ENCODE measurements around the gene ZCCHC2. TPM values are rescaled to one million over a fixed set of nuclear protein-coding genes. Genes with fewer than 3 reads are reported as not detected.
A peak's percentile ranks its signal among the peaks of the same experiment; 100 is the strongest.

ZCCHC2 gene
- total RNA-seq, 1 donor = 9.9 TPM

DNA sequence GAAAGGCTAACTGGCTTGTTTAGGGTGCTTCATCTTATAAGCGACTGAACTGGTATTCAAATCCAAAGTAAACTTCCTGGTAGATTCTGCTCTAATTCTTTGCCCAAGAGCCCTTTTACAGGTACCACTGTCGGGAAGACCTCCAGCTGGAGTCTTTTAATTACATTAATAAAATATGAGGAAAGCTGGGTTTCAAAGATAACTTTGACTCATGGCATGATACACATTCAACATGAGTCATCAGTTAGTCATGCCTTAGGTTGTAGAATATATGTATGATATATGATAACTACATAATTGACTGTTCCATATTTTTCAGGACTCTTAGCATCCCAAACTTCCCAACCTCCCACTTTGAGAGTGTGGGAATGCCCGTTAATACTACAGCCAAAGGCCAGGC lies 32.3 kb downstream of the ZCCHC2 start:
- DNase-seq (ENCODE audit: low read depth) = peak; percentile 13
- H3K4me3 ChIP-seq (ENCODE audit: low read depth, low read length) = no peak overlapping the region
- TF ChIP-seq, protein P1, sequence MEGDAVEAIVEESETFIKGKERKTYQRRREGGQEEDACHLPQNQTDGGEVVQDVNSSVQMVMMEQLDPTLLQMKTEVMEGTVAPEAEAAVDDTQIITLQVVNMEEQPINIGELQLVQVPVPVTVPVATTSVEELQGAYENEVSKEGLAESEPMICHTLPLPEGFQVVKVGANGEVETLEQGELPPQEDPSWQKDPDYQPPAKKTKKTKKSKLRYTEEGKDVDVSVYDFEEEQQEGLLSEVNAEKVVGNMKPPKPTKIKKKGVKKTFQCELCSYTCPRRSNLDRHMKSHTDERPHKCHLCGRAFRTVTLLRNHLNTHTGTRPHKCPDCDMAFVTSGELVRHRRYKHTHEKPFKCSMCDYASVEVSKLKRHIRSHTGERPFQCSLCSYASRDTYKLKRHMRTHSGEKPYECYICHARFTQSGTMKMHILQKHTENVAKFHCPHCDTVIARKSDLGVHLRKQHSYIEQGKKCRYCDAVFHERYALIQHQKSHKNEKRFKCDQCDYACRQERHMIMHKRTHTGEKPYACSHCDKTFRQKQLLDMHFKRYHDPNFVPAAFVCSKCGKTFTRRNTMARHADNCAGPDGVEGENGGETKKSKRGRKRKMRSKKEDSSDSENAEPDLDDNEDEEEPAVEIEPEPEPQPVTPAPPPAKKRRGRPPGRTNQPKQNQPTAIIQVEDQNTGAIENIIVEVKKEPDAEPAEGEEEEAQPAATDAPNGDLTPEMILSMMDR (IDR thresholded peaks at IDR 0.05; ENCODE audit: insufficient read depth, low read length) = no peak

DNA sequence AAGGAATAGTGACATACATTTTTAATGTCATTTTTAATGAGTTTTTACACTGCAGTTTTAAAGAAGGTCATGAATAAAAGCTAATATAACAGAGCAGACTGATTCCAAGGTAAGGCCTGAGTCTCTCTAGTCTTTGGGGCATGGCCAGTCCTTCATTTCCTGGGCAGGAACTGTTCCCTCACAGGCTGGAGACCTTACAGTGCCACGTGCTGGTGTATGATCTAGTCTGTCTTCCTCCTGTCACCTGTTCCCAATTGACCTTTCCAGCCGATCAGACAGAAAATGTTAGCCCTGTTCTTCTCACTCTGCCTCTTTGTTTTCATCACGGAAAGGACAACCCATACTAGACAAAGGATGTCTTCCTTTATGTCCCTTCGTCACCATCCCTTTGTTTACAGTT lies 33.6 kb downstream of the ZCCHC2 start:
- TF ChIP-seq, protein P1 (IDR thresholded peaks at IDR 0.05; ENCODE audit: insufficient read depth, low read length) = no peak
- DNase-seq (ENCODE audit: low read depth) = no peak
- H3K4me3 ChIP-seq (ENCODE audit: low read depth, low read length) = no peak overlapping the region

DNA sequence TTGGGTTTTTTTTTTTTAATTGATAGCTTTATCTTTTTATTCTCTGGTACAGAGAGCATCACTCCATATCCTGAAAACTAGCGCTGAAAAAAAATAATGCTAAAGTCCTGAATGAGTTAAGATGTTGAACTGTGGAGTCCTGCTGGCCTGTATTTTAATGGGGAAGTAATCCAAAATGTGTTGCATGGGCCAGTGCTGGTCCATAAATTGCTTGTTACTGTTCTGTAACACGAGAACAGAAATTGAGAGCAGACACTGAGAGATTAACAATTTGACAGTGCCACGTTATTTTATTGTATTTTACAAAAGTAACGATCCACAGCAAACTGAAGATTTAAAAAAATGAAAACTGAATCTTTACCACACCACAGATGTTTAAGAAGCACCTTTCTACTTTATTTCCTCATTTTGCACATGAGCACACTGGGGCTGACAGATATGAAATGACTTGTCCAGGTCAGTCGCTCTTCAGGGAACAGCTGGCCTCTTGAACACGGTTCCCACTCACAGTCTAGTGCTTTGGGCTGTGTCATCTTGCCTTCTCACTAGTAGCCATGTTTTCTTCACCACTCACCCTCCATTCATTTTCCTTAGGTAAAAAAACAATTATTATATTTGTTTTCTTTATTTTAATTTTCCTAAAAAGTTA lies 35.3 kb downstream of the ZCCHC2 start:
- DNase-seq (ENCODE audit: low read depth) = no peak
- no peak overlapping the region for H3K4me3 ChIP-seq (ENCODE audit: low read depth, low read length)
- TF ChIP-seq, protein P1 (IDR thresholded peaks at IDR 0.05; ENCODE audit: insufficient read depth, low read length) = no peak

DNA sequence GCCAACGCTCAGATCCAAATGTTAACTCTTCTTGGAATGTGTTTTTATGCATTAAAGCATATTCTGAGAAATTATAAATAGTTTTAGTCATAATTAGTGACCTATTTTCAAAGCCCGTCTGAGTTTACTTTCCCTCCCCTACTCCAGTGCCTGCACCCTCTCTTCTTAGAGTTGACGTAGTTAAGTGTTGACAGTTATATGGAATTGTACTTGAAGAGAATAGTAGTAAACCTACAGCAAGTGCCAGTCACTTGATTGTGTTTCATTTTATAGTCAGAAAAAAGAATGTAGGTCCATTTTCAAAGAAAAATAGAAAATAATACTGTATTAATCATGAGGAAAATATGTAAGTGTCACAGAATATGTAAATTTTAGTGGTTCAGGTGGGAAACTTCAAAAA lies 41.2 kb downstream of the ZCCHC2 start:
- H3K4me3 ChIP-seq (ENCODE audit: low read depth, low read length) = no peak overlapping the region
- no peak for DNase-seq (ENCODE audit: low read depth)
- TF ChIP-seq, protein P1 (IDR thresholded peaks at IDR 0.05; ENCODE audit: insufficient read depth, low read length) = no peak

DNA sequence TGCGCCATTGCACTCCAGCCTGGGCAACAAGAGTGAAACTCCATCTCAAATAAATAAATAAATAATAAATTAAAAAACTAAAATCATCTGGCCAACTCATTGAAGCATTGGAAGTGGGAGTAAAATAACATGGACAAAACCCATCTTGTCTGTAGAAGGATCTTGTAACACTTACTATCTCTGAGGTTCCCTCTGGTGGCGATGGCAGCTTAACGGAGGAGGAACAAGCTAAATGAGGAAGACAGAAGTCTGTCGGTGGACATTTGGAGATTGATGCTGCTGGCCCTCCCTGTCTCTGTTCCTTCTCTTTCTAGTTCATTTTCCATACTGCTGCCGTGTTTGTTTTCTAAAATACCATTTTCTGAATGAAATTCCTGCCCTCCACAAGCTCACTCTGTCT lies 43.4 kb downstream of the ZCCHC2 start:
- peak; percentile 24 for DNase-seq (ENCODE audit: low read depth)
- TF ChIP-seq, protein P1 (IDR thresholded peaks at IDR 0.05; ENCODE audit: insufficient read depth, low read length) = peak; percentile 20
- H3K4me3 ChIP-seq (ENCODE audit: low read depth, low read length) = no peak overlapping the region

DNA sequence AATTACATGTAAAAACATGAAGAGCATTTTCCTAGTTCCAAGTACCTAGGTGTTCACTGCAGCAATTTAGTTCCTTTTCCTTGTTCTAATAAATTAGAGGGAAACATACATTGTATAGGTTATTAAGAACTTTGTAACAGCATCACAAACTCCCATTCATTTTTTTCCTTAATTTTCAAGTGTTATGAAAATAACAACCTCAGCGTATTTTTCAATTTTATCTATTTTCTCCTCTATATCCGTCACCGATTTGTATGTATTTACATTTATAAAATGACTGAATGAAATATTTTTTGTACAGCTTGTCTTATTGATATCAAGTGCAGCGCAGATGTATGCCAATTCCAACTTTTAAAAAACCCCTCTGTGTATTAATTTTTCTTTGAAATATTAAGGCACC lies 44.0 kb downstream of the ZCCHC2 start:
- TF ChIP-seq, protein P1 (IDR thresholded peaks at IDR 0.05; ENCODE audit: insufficient read depth, low read length) = no peak
- no peak for DNase-seq (ENCODE audit: low read depth)
- H3K4me3 ChIP-seq (ENCODE audit: low read depth, low read length) = no peak overlapping the region

Measured in fibroblast of the aortic adventitia (primary cell).